ENCODE measurements around the gene NEGR1. TPM values are rescaled to one million over a fixed set of nuclear protein-coding genes. Genes with fewer than 3 reads are reported as not detected.

NEGR1 gene
- total and polyA plus RNA-seq, 2 donors (not counting 3 experiments of a cell fraction or from before 2014, with no cell fraction given) = 6.8 to 21.8 TPM

DNA sequence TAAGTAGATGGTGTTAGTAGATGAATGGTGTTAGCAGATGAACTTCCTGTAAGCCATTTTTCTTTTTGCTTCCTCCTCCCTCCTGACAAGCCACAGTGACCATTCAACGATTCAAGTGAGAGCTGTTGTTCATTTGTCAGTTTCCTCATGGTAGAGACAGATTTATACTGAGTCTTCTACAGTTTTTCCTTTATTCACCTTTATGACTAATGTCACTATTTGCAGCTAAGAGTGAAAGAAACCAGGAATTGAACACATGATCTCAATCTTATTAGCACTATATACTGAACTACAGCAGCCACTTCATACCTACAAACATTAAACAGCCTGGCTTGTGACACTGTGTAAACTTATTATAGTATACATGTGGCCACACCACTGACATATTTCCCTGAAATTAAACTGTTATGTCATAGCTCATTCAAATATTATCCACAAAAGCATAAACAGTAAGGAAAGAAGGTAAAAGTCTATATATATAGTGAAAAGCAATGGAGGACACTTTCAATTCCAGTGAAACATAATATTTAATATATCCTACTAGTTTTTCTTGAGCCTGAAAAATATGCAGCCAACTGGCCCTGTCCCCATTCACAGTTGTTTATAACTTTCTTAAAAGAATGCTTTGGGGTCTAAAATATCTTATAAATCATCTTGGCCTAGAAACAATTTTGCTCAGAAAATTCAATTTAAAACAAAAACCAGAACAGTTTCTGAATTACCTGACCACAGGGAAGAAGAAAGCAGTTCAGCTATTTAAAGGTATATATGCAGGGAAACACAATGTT lies 634.6 kb downstream of the NEGR1 start:
- TF ChIP-seq, protein P1, sequence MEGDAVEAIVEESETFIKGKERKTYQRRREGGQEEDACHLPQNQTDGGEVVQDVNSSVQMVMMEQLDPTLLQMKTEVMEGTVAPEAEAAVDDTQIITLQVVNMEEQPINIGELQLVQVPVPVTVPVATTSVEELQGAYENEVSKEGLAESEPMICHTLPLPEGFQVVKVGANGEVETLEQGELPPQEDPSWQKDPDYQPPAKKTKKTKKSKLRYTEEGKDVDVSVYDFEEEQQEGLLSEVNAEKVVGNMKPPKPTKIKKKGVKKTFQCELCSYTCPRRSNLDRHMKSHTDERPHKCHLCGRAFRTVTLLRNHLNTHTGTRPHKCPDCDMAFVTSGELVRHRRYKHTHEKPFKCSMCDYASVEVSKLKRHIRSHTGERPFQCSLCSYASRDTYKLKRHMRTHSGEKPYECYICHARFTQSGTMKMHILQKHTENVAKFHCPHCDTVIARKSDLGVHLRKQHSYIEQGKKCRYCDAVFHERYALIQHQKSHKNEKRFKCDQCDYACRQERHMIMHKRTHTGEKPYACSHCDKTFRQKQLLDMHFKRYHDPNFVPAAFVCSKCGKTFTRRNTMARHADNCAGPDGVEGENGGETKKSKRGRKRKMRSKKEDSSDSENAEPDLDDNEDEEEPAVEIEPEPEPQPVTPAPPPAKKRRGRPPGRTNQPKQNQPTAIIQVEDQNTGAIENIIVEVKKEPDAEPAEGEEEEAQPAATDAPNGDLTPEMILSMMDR (IDR thresholded peaks at IDR 0.05; ENCODE audit: extremely low read depth in 1 of 2, insufficient read depth in 1 of 2, low read depth in 1 of 2, low read length in 2 of 2) = no peak
- TF ChIP-seq GATA2 (IDR thresholded peaks at IDR 0.05; ENCODE audit: insufficient read depth, insufficient read length, low read depth, low read length) = no peak
- TF ChIP-seq POLR2A (IDR thresholded peaks at IDR 0.05; ENCODE audit: low read depth, low read length) = no peak
- TF ChIP-seq, protein P2, sequence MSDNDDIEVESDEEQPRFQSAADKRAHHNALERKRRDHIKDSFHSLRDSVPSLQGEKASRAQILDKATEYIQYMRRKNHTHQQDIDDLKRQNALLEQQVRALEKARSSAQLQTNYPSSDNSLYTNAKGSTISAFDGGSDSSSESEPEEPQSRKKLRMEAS (IDR thresholded peaks at IDR 0.05; ENCODE audit: insufficient read depth, insufficient read length) = no peak
- no peak for TF ChIP-seq MYC (IDR thresholded peaks at IDR 0.05; ENCODE audit: low read depth, low read length)
- no peak for TF ChIP-seq POLR2AphosphoS5 (IDR thresholded peaks at IDR 0.05; ENCODE audit: insufficient read depth, low read depth, low read length)
- TF ChIP-seq JUN (IDR thresholded peaks at IDR 0.05; ENCODE audit: borderline replicate concordance, insufficient read depth, insufficient read length, low read depth) = no peak
- TF ChIP-seq FOS (IDR thresholded peaks at IDR 0.05; ENCODE audit: borderline replicate concordance, insufficient read depth, low read length) = no peak
- no peak for TF ChIP-seq EZH2 (IDR thresholded peaks at IDR 0.05; ENCODE audit: borderline replicate concordance, low read depth, low read length, severe bottlenecking)
- Histone ChIP-seq H3K9me1 (replicated peaks; ENCODE audit: control insufficient read depth, extremely low read depth, insufficient read depth, low read length) (no peaks in the 10 kb centered on the region), H3K27me3 (ENCODE audit: control insufficient read depth in 2 of 2, insufficient read depth in 2 of 2, low read length in 2 of 2) (no peaks in the 10 kb centered on the region), H3K4me1 (ENCODE audit: control insufficient read depth, extremely low read depth, insufficient read depth, low read length) (no peaks in the 10 kb centered on the region), H3K4me3 (replicated peaks in 1 of 3; ENCODE audit: insufficient read depth in 1 of 3, low read depth in 1 of 3, low read length in 3 of 3) (no peak overlapping the region), H3K9me3 (replicated peaks; ENCODE audit: control insufficient read depth, insufficient read depth, low read length) (no peaks in the 10 kb centered on the region), H3K79me2 (ENCODE audit: control insufficient read depth, insufficient read depth, low read length) (no peaks in the 10 kb centered on the region), H3K9ac (replicated peaks; ENCODE audit: extremely low read depth, insufficient read depth, low read length) (no peak overlapping the region), H2AFZ (ENCODE audit: low read depth, low read length) (no peak overlapping the region), H3K36me3 (ENCODE audit: control insufficient read depth in 2 of 2, extremely low read depth in 1 of 2, insufficient read depth in 2 of 2, low read length in 2 of 2) (no peaks in the 10 kb centered on the region), H3K27ac (ENCODE audit: insufficient read depth, low read depth, low read length) (no peak overlapping the region), H3K4me2 (ENCODE audit: insufficient read depth, low read length) (no peak overlapping the region), H4K20me1 (replicated peaks; ENCODE audit: control insufficient read depth, extremely low read depth, insufficient read depth, low read length) (no peaks in the 10 kb centered on the region)
- FAIRE-seq (no peak), DNase-seq (ENCODE audit: low read depth, low spot score) (no peak)
- intact Hi-C loops (cut with micrococcal nuclease) (no loop called here), dilution Hi-C loops (cut with MboI; ENCODE audit: extremely low pct_ligation_motif_present, low sequenced_read_pairs) (no loop called here)
- BruUV-seq (replicated peaks) = no TSS peak
- ChIA-PET POLR2A (no interaction called here), CTCF (no interaction called here)
